Erythroblast (primary cell): ENCODE data around the gene JAM3.

Experiments used
- GATA1 ChIP-seq: IDR thresholded peaks from 2 replicates; pipeline ENCODE4 v1.6.1; 2011; ENCODE audit warnings: low read depth, mild to moderate bottlenecking, control low read depth, low read length, moderate library complexity
- POLR2A ChIP-seq: IDR thresholded peaks from 2 replicates; pipeline ENCODE4 v1.6.1; 2011; ENCODE audit warnings: mild to moderate bottlenecking, low read length

DNA sequence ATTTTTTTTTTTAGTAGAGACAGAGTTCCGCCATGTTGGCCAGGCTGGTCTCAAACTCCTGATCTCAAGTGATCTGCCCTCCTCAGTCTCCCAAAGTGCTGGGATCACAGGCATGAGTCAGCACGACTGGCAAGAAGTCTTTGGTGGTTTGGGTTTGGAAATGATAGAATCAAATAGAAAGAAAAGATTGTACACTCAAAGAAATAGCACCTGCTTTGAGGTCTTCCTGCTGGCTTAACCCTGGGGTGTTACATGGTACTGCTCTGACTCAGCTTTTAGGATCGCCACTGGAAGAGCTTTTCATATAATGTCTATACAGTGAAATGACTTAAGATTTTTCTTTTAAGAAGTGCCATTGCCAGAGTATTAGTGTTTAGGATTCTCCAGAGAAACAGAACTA, 50.2 kb downstream of the JAM3 start:
- TF ChIP-seq POLR2A (no peak), GATA1 (no peak)
